ENCODE results near the gene ADNP. TPM values are rescaled to one million over a fixed set of nuclear protein-coding genes. Genes with fewer than 3 reads are reported as not detected.

ADNP gene
- total and polyA plus RNA-seq, 2 of the 4 experiments (the other 2 are of a cell fraction): 23.3 to 24.8 TPM

GRCh38 chr20:50957798-50958614 is 26.8 kb upstream of the ADNP start, which contains the start of gene DPM1:
Gene DPM1, minus strand, starts transcription at chr20:50958532. Its CDS starts 9 bp downstream, at chr20:50958523.
- DNase-seq: peak; percentile 89
- in situ Hi-C loops (cut with MboI; ENCODE audit: low sequenced_read_pairs): no loop called here
- CTCF ChIA-PET: interaction anchor here (1.0 to 1.2 kb wide), 2 partner anchors 24 to 25 kb away, joined by 3 to 4 read pairs; no protein-coding TSS in a partner anchor
- no peak for TF ChIP-seq RCOR1 (IDR thresholded peaks at IDR 0.05; ENCODE audit: insufficient replicate concordance, low read length)
- no peak for TF ChIP-seq CTCF (conservative IDR thresholded peaks at IDR 0.05; ENCODE audit: low read depth, low read length)
- no peak for TF ChIP-seq BHLHE40 (IDR thresholded peaks at IDR 0.05; ENCODE audit: low read depth, low read length)
- no peak for TF ChIP-seq FOS (IDR thresholded peaks at IDR 0.05; ENCODE audit: low read depth, low read length)
- TF ChIP-seq POLR2A (IDR thresholded peaks at IDR 0.05; ENCODE audit: low read depth, low read length): peak; percentile 98
- TF ChIP-seq MAZ (IDR thresholded peaks at IDR 0.05; ENCODE audit: borderline replicate concordance, low read depth, low read length): no peak
- peak; percentile 91 for TF ChIP-seq CEBPB (IDR thresholded peaks at IDR 0.05; ENCODE audit: low read depth, low read length)
- TF ChIP-seq RFX5 (IDR thresholded peaks at IDR 0.05; ENCODE audit: low read depth, low read length): 0 out of 2 replicates have a peak, but pooled peaks have one; percentile 13
- no peak for TF ChIP-seq ELK1 (IDR thresholded peaks at IDR 0.05; ENCODE audit: borderline replicate concordance, low read depth, low read length)
- no peak; the same call in 1 of the 2 replicates for TF ChIP-seq SMC3 (IDR thresholded peaks at IDR 0.05; ENCODE audit: low read depth, low read length)
- TF ChIP-seq NFE2L2 (IDR thresholded peaks at IDR 0.05; ENCODE audit: low read depth, low read length): no peak
- TF ChIP-seq RAD21 (IDR thresholded peaks at IDR 0.05; ENCODE audit: low read length): no peak
- no peak for TF ChIP-seq MAFK (IDR thresholded peaks at IDR 0.05; ENCODE audit: low read depth, low read length)

More at GRCh38 chr20:50957798-50958614, 26.8 kb upstream of the ADNP start, which contains the start of gene DPM1:
- peak within 1 kb of the TSS; percentile 90 for H2BK20ac ChIP-seq (ENCODE audit: low read depth, low read length)
- peaks cover 10% of the 10 kb centered on the region for H3K4me1 ChIP-seq (ENCODE audit: control insufficient read depth, insufficient read depth, low read length)
- peak within 1 kb of the TSS; percentile 93 for H3K27ac ChIP-seq (ENCODE audit: insufficient read depth, low read length)
- peak within 1 kb of the TSS; percentile 85 for H3K4ac ChIP-seq (ENCODE audit: low read depth, low read length)
- ATAC-seq (ENCODE audit: low read depth): peak; percentile 88
- POLR2A ChIA-PET (ENCODE audit: unreplicated experiment): interaction anchor here (0.5 to 0.6 kb wide), 3 partner anchors 24 to 787 kb away, joined by 3 to 12 read pairs (median 3); no protein-coding TSS in a partner anchor
- peaks cover 7% of the 10 kb centered on the region; the same call in 1 of the 2 replicates for H3K9me1 ChIP-seq (ENCODE audit: insufficient read depth, low read length)
- H2AK5ac ChIP-seq (ENCODE audit: low read depth, low read length): peak within 1 kb of the TSS; percentile 96
- H4K91ac ChIP-seq (ENCODE audit: insufficient read depth, low read depth, low read length): peak within 1 kb of the TSS; percentile 79
- H4K8ac ChIP-seq (ENCODE audit: low read depth in 2 of 2, low read length in 2 of 2): peak within 1 kb of the TSS; percentile 65 to 97
- peak within 1 kb of the TSS; percentile 80 for H2AK9ac ChIP-seq (replicated peaks; ENCODE audit: low read depth, low read length, poor library complexity)
- H3K4me2 ChIP-seq (ENCODE audit: low read depth, low read length): peak within 1 kb of the TSS; percentile 96
- peak within 1 kb of the TSS; percentile 100 for H3K56ac ChIP-seq (ENCODE audit: extremely low read depth, insufficient read depth, low read length)
- peak within 1 kb of the TSS; percentile 96 for H2BK120ac ChIP-seq (ENCODE audit: low read depth, low read length)
- peak within 1 kb of the TSS; percentile 91 for H3K4me3 ChIP-seq (ENCODE audit: insufficient read depth, low read depth, low read length)
- BruUV-seq (replicated peaks): TSS peak; percentile 54
- H2BK15ac ChIP-seq (ENCODE audit: low read depth, low read length): peak within 1 kb of the TSS; percentile 65; the same call in 1 of the 3 replicates
- peak within 1 kb of the TSS; percentile 97 for H3K9ac ChIP-seq (ENCODE audit: low read depth, low read length)
- peaks cover 6% of the 10 kb centered on the region for H3K36me3 ChIP-seq (ENCODE audit: control insufficient read depth, insufficient read depth, low read length)
- peak within 1 kb of the TSS; percentile 92 for H3K18ac ChIP-seq (ENCODE audit: low read depth, low read length)
- H2AFZ ChIP-seq (replicated peaks; ENCODE audit: low read length, poor library complexity): peak within 1 kb of the TSS; percentile 97
- peak within 1 kb of the TSS; percentile 88 for H3K14ac ChIP-seq (replicated peaks; ENCODE audit: low read depth, low read length)
- no peaks in the 10 kb centered on the region for H3K27me3 ChIP-seq (ENCODE audit: control insufficient read depth, insufficient read depth, low read length)
- dilution Hi-C loops (cut with HindIII; ENCODE audit: low sequenced_read_pairs, unreplicated experiment): no loop called here
- WGBS, 2 experiments (ENCODE audit: extremely low coverage in 2 of 2, insufficient read length in 1 of 2): 0% methylated on average over 16 of the region's 52 CpGs; no CpG with 5 or more reads in 1 of the 2 experiments
- intact Hi-C loops (cut with micrococcal nuclease): loop anchor here (2.0 kb wide), 3 partner anchors 23 to 163 kb away; partner anchors contain the start of gene BCAS4
- H3K23ac ChIP-seq (ENCODE audit: low read depth, low read length): peak within 1 kb of the TSS; percentile 91
- H4K5ac ChIP-seq (ENCODE audit: low read depth, low read length): peak within 1 kb of the TSS; percentile 93
- H3K9me3 ChIP-seq (ENCODE audit: control insufficient read depth, insufficient read depth, low read length): no peaks in the 10 kb centered on the region
- peaks cover 13 to 58% of the 10 kb centered on the region in 2 experiments for H3K79me1 ChIP-seq (ENCODE audit: low read depth in 1 of 2, low read length in 2 of 2)
- peaks cover 28% of the 10 kb centered on the region for H4K20me1 ChIP-seq (ENCODE audit: insufficient read depth, low read length)
- H2BK5ac ChIP-seq (ENCODE audit: low read depth, low read length, poor library complexity, severe bottlenecking): peak within 1 kb of the TSS; percentile 93

Data from IMR-90 (cell line).